Lower leg skin (tissue), 3 donors: Measurements from ENCODE around the gene LCK.

ENCODE experiments used
- POLR2A ChIP-seq, 2 donors: fragments of 450-650 bp; IDR thresholded peaks; one replicate each; pipeline ENCODE4 v1.6.1; 2016 to 2017; ENCODE audit warnings: antibody characterized with exemption in 2 of 2, mild to moderate bottlenecking in 1 of 2, moderate library complexity in 1 of 2
- TF ChIP-seq, protein P1 (sequence below), 3 donors: fragments of 450-650 bp; IDR thresholded peaks; one replicate each; pipeline ENCODE4 v1.5.1; 2016; ENCODE audit warnings: antibody characterized with exemption in 3 of 3, mild to moderate bottlenecking in 3 of 3, moderate library complexity in 2 of 3

GRCh38 chr1:32307324-32307723, 56.3 kb downstream of the LCK start:
- TF ChIP-seq, protein P1, sequence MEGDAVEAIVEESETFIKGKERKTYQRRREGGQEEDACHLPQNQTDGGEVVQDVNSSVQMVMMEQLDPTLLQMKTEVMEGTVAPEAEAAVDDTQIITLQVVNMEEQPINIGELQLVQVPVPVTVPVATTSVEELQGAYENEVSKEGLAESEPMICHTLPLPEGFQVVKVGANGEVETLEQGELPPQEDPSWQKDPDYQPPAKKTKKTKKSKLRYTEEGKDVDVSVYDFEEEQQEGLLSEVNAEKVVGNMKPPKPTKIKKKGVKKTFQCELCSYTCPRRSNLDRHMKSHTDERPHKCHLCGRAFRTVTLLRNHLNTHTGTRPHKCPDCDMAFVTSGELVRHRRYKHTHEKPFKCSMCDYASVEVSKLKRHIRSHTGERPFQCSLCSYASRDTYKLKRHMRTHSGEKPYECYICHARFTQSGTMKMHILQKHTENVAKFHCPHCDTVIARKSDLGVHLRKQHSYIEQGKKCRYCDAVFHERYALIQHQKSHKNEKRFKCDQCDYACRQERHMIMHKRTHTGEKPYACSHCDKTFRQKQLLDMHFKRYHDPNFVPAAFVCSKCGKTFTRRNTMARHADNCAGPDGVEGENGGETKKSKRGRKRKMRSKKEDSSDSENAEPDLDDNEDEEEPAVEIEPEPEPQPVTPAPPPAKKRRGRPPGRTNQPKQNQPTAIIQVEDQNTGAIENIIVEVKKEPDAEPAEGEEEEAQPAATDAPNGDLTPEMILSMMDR (IDR thresholded peaks at IDR 0.05): no peak
- TF ChIP-seq POLR2A (IDR thresholded peaks at IDR 0.05): no peak
